ENCODE measurements around the gene EIF2D.

Gene EIF2D

GRCh38 chr1:206573762-206574161, 38.5 kb downstream of the EIF2D start:
- no peak overlapping the region for H3K4me3 Mint-ChIP-seq
- no peaks in the 10 kb centered on the region for H3K9me3 Mint-ChIP-seq
- peaks cover 12% of the 10 kb centered on the region for H3K27me3 Mint-ChIP-seq (ENCODE audit: low read depth)
- no peak overlapping the region for H3K27ac Mint-ChIP-seq
- no peaks in the 10 kb centered on the region for H3K36me3 Mint-ChIP-seq (ENCODE audit: low read depth)
- peaks cover 21% of the 10 kb centered on the region for H3K4me1 Mint-ChIP-seq
- TF ChIP-seq, protein P1, sequence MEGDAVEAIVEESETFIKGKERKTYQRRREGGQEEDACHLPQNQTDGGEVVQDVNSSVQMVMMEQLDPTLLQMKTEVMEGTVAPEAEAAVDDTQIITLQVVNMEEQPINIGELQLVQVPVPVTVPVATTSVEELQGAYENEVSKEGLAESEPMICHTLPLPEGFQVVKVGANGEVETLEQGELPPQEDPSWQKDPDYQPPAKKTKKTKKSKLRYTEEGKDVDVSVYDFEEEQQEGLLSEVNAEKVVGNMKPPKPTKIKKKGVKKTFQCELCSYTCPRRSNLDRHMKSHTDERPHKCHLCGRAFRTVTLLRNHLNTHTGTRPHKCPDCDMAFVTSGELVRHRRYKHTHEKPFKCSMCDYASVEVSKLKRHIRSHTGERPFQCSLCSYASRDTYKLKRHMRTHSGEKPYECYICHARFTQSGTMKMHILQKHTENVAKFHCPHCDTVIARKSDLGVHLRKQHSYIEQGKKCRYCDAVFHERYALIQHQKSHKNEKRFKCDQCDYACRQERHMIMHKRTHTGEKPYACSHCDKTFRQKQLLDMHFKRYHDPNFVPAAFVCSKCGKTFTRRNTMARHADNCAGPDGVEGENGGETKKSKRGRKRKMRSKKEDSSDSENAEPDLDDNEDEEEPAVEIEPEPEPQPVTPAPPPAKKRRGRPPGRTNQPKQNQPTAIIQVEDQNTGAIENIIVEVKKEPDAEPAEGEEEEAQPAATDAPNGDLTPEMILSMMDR (IDR thresholded peaks at IDR 0.05; ENCODE audit: unreplicated experiment in 3 of 3), result no peak

GRCh38 chr1:206573319-206573718, 38.9 kb downstream of the EIF2D start:
- H3K36me3 Mint-ChIP-seq (ENCODE audit: low read depth), result no peaks in the 10 kb centered on the region
- TF ChIP-seq, protein P1 (IDR thresholded peaks at IDR 0.05; ENCODE audit: unreplicated experiment in 3 of 3), result no peak
- no peak overlapping the region for H3K27ac Mint-ChIP-seq
- no peaks in the 10 kb centered on the region for H3K9me3 Mint-ChIP-seq
- H3K4me1 Mint-ChIP-seq, result peaks cover 21% of the 10 kb centered on the region
- H3K27me3 Mint-ChIP-seq (ENCODE audit: low read depth), result peaks cover 12% of the 10 kb centered on the region
- H3K4me3 Mint-ChIP-seq, result no peak overlapping the region

GRCh38 chr1:206572835-206573234, 39.4 kb downstream of the EIF2D start:
- H3K4me3 Mint-ChIP-seq, result no peak overlapping the region
- H3K27me3 Mint-ChIP-seq (ENCODE audit: low read depth), result peaks cover 12% of the 10 kb centered on the region
- peaks cover 21% of the 10 kb centered on the region for H3K4me1 Mint-ChIP-seq
- no peak overlapping the region for H3K27ac Mint-ChIP-seq
- TF ChIP-seq, protein P1 (IDR thresholded peaks at IDR 0.05; ENCODE audit: unreplicated experiment in 3 of 3), result no peak
- H3K36me3 Mint-ChIP-seq (ENCODE audit: low read depth), result no peaks in the 10 kb centered on the region
- H3K9me3 Mint-ChIP-seq, result no peaks in the 10 kb centered on the region

GRCh38 chr1:206570529-206570928, 41.7 kb downstream of the EIF2D start:
- H3K9me3 Mint-ChIP-seq, result no peaks in the 10 kb centered on the region
- H3K4me1 Mint-ChIP-seq, result peaks cover 33% of the 10 kb centered on the region
- H3K36me3 Mint-ChIP-seq (ENCODE audit: low read depth), result no peaks in the 10 kb centered on the region
- no peak overlapping the region for H3K4me3 Mint-ChIP-seq
- H3K27me3 Mint-ChIP-seq (ENCODE audit: low read depth), result peaks cover 19% of the 10 kb centered on the region
- peak overlapping the region in 1 of 3 experiments; percentile 68 for H3K27ac Mint-ChIP-seq
- TF ChIP-seq, protein P1 (IDR thresholded peaks at IDR 0.05; ENCODE audit: unreplicated experiment in 3 of 3), result no peak

DNA sequence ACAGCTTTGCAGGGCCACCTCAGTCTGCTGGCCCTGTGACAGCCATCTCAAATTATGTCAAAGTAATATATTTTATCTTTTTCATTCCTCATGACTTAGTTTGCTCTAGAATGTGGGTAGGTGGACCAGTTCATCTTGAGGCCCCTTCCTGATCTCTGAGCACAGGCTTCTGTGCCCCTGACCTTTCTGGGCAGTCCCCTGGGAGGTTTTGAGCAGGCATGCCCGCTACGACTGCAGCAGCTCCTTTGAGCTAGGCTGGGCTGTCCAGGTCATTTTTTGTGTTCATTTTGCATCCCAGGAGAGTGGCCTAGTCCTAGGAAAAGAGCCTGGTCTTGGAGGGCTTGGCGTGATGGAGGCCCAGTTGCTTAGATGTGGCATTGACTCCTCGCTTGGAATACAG, 42.7 kb downstream of the EIF2D start:
- H3K27me3 Mint-ChIP-seq (ENCODE audit: low read depth), result peaks cover 28% of the 10 kb centered on the region
- no peak overlapping the region for H3K27ac Mint-ChIP-seq

DNA sequence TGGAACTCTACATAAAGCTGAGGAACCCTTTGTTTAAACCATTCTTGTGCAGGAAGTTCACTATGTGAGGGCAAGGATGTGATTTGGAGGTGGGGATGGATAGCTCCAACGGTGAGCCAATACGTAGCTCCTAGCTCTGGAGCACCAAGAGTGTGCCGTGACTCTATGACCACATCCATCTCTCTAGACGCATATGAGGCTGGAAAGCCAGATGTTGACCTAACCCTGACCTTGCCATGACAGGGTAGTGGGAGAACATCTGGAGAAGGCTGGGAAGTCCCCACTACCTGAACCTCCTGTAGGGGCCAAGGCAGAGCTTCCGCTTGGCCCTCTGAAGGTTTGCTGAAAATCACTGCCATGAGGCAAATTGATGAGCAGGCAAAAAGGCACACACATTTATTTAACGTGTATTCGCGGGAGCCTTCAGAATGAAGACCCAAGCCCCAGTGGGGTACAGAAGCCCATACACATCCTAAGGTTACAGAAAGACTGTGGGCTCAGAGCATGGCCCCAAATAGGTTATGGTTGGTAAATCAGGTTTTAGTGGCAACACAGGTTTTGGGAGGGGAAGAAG, 43.4 kb downstream of the EIF2D start:
- Mint-ChIP-seq H3K27me3 (ENCODE audit: low read depth) (peaks cover 35% of the 10 kb centered on the region), H3K27ac (no peak overlapping the region), H3K36me3 (ENCODE audit: low read depth) (no peaks in the 10 kb centered on the region), H3K4me3 (no peak overlapping the region), H3K9me3 (no peaks in the 10 kb centered on the region), H3K4me1 (peaks cover 32% of the 10 kb centered on the region)
- TF ChIP-seq, protein P1 (IDR thresholded peaks at IDR 0.05; ENCODE audit: unreplicated experiment in 3 of 3), result no peak

More for the DNA sequence above, 42.7 kb downstream of the EIF2D start:
- Mint-ChIP-seq H3K9me3 (no peaks in the 10 kb centered on the region), H3K36me3 (ENCODE audit: low read depth) (no peaks in the 10 kb centered on the region), H3K4me3 (no peak overlapping the region), H3K4me1 (peaks cover 27% of the 10 kb centered on the region)
- TF ChIP-seq, protein P1 (IDR thresholded peaks at IDR 0.05; ENCODE audit: unreplicated experiment in 3 of 3), result no peak
